Lower leg skin (tissue), 4 donors: ENCODE measurements around the gene PRELID1. TPM values are rescaled to one million over a fixed set of nuclear protein-coding genes. Genes with fewer than 3 reads are reported as not detected.

Source experiments
- DNase-seq, 2 donors: peaks; one replicate each; pipeline ENCODE4 v3.0.0-alpha.2; 2019; ENCODE audit warnings: low spot score in 2 of 2
- H3K4me3 ChIP-seq: fragments of 200-600 bp; sonication (generic); 2 replicates; pipeline ENCODE4 v1.5.1; 2017; ENCODE audit warnings: mild to moderate bottlenecking, low read depth; ENCODE audit not compliant: poor library complexity, severe bottlenecking
- POLR2A ChIP-seq, 2 donors: fragments of 450-650 bp; IDR thresholded peaks; one replicate each; pipeline ENCODE4 v1.6.1; 2016 to 2017; ENCODE audit warnings: antibody characterized with exemption in 2 of 2, mild to moderate bottlenecking in 1 of 2, moderate library complexity in 1 of 2
- WGBS, 2 donors: methylation state at CpG; one replicate each; pipeline ENCODE4 v1.1.5; 2018; 5-methylcytosine and 5-hydroxymethylcytosine counted together
- intact Hi-C: fragments of 100-400 bp; cut with DNase I; formaldehyde crosslinking; loops from one replicate; pipeline ENCODE4 v1.15.0; 2023; ENCODE audit warnings: low total_unique reads
- total RNA-seq, 4 donors: library from RNA; depleted of rRNA; stranded (reverse); fragments of >200 nt; gene quantifications; one replicate each; pipeline ENCODE4 v1.1.0, GENCODE V29; 2016
- TF ChIP-seq, protein P1 (sequence below), 3 donors: fragments of 450-650 bp; IDR thresholded peaks; one replicate each; pipeline ENCODE4 v1.5.1; 2016; ENCODE audit warnings: antibody characterized with exemption in 3 of 3, mild to moderate bottlenecking in 3 of 3, moderate library complexity in 2 of 3

The PRELID1 gene
- total RNA-seq, 4 donors from 2014 or later, result 60.7 to 122 (median 96.7) TPM

DNA sequence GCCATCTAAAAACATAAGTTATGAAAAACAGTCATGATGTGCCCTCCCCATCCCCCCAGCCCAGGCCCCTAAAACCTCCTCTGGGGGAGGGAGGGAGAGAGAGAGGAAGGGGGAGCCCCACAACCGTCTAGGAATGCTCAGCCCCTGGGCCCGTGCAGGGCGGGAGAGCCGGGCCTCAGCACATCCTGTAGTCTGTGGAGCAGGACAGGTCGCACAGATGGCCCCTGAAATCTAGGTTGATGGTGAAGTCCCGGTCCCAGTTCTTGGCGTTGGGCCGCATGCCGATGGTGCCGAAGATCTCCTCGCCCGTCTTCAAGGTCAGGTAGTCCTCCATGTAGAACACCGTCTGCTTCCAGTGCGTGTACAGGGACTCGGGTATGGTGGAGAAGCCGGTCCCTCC lies 38.2 kb upstream of the PRELID1 start:
- intact Hi-C loops, result no loop called here

DNA sequence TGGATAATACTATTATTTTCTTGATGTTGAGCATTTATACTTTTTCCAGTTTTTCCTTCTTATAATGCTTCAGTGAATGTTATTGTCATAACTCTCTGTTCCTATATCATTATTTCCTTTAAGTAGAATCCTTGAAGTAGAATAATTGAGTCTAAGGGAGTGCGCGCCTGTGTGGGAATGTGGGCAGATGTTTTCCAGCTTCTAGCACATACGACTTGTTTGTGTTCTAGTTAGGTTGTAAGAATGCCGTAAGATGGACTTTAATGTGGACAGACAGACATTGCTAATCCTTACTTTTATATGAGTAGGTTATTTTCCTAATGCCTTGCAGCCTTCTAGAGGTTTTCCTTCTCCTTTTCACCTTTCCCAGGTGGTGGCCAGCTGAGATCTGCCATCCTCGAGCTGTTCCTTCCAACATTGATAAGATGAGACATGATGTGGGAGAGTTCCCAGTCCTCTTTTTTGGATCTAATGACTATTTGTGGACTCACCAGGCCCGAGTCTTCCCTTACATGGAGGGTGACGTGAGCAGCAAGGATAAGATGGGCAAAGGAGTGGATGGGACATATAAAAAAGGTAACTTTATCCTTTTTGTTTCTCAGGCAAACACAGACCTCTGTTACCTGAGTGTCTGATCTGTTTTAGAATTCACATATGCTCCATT lies 34.2 kb upstream of the PRELID1 start:
- TF ChIP-seq, protein P1, sequence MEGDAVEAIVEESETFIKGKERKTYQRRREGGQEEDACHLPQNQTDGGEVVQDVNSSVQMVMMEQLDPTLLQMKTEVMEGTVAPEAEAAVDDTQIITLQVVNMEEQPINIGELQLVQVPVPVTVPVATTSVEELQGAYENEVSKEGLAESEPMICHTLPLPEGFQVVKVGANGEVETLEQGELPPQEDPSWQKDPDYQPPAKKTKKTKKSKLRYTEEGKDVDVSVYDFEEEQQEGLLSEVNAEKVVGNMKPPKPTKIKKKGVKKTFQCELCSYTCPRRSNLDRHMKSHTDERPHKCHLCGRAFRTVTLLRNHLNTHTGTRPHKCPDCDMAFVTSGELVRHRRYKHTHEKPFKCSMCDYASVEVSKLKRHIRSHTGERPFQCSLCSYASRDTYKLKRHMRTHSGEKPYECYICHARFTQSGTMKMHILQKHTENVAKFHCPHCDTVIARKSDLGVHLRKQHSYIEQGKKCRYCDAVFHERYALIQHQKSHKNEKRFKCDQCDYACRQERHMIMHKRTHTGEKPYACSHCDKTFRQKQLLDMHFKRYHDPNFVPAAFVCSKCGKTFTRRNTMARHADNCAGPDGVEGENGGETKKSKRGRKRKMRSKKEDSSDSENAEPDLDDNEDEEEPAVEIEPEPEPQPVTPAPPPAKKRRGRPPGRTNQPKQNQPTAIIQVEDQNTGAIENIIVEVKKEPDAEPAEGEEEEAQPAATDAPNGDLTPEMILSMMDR (IDR thresholded peaks at IDR 0.05), result no peak
- no peak for TF ChIP-seq POLR2A (IDR thresholded peaks at IDR 0.05)
- DNase-seq, result no peak
- no peak overlapping the region for H3K4me3 ChIP-seq
- WGBS, 2 donors, result 91 to 94% methylated on average over 7 of the region's 7 CpGs
- intact Hi-C loops, result no loop called here

More for the DNA sequence above, 38.2 kb upstream of the PRELID1 start:
- no peak for TF ChIP-seq POLR2A (IDR thresholded peaks at IDR 0.05)
- TF ChIP-seq, protein P1 (IDR thresholded peaks at IDR 0.05), result no peak
- no peak overlapping the region for H3K4me3 ChIP-seq
- no peak for DNase-seq
- 89 to 95% methylated on average over 12 to 16 of the region's 16 CpGs for WGBS, 2 donors

- no peak for DNase-seq
- H3K4me3 ChIP-seq, result no peak overlapping the region
- TF ChIP-seq, protein P1 (IDR thresholded peaks at IDR 0.05), result no peak
- no peak for TF ChIP-seq POLR2A (IDR thresholded peaks at IDR 0.05)
- intact Hi-C loops, result no loop called here
- 42 to 59% methylated on average over 3 of the region's 3 CpGs for WGBS, 2 donors
These were observed 33.6 kb upstream of the PRELID1 start for GRCh38 chr5:177269976-177270375.

DNA sequence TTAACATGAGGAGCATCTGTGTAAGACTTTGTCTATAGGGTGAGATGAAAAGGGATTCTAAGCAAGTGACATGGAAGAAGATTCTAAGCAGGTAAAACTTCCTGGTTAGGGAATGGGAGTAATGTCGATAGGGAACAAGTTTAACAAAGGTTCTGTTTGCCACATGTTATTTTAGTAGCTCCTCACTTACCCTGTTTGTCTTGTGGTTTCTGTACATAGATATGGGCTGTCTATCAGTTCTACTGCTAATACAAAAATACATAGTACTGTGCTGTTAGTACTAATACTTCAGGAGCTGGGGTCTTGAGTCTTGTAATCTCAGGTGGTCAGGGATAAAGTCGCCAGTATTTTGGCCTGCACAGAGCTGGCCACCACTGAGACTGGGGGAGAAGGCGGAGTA lies 32.9 kb upstream of the PRELID1 start:
- DNase-seq, result no peak
- TF ChIP-seq, protein P1 (IDR thresholded peaks at IDR 0.05), result no peak
- no peak for TF ChIP-seq POLR2A (IDR thresholded peaks at IDR 0.05)
- no peak overlapping the region for H3K4me3 ChIP-seq
- 69 to 80% methylated on average over 3 of the region's 3 CpGs for WGBS, 2 donors
- intact Hi-C loops, result no loop called here

DNA sequence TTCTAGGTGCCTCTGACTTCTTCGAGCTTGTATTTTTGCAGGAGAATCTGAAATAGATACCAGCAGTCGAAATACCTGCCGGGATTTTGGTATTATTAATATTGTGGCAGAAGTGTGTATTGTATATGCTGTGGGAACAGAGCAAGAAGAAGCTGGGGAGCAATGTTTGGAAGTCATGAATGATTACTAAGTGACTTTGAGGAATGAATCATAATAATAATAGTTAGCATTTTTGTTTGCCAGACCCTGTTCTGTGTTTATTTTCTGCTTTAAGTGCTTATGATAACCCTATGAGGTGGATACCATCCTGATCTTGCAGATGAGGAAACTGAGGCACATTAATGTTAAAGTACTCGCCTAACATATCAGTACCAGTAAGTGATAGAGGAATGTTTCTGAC lies 32.5 kb upstream of the PRELID1 start:
- intact Hi-C loops, result no loop called here
- DNase-seq, result no peak
- H3K4me3 ChIP-seq, result no peak overlapping the region
- TF ChIP-seq, protein P1 (IDR thresholded peaks at IDR 0.05), result no peak
- TF ChIP-seq POLR2A (IDR thresholded peaks at IDR 0.05), result no peak
- WGBS, 2 donors, result 78 to 79% methylated on average over 4 of the region's 4 CpGs

- no peak overlapping the region for H3K4me3 ChIP-seq
- intact Hi-C loops, result no loop called here
- TF ChIP-seq, protein P1 (IDR thresholded peaks at IDR 0.05), result no peak
- TF ChIP-seq POLR2A (IDR thresholded peaks at IDR 0.05), result no peak
- no peak for DNase-seq
- WGBS, 2 donors, result 80 to 93% methylated on average over 6 of the region's 6 CpGs
These were observed 27.7 kb upstream of the PRELID1 start for GRCh38 chr5:177275883-177276282.
